Heart left ventricle (tissue), 16 donors: ENCODE measurements around the gene PHKG2. TPM values are rescaled to one million over a fixed set of nuclear protein-coding genes. Genes with fewer than 3 reads are reported as not detected.

Experiments used
- ATAC-seq, 4 donors: fragments of 200-7000 bp; cut with Tn5 transposase; one replicate each; pipeline ENCODE4 v1.9.1; 2020 to 2022; ENCODE audit warnings: moderate library complexity in 4 of 4, mild to moderate bottlenecking in 3 of 4, moderate number of reproducible peaks in 1 of 4
- DNase-seq, 5 donors: peaks; one replicate each; pipeline ENCODE4 v3.0.0-alpha.2; 2020
- H3K27ac ChIP-seq, 12 donors: fragments of 200-600 bp; sonication (generic) in 4 of 12; one replicate each; pipeline versions ENCODE4 v1.5.0 to v1.8.0; 2016 to 2022; ENCODE audit warnings: mild to moderate bottlenecking in 2 of 12
- H3K27me3 ChIP-seq, 9 donors: fragments of 200-600 bp; sonication (generic) in 2 of 9; one replicate each; pipeline versions ENCODE4 v1.5.1 to v1.8.0; 2016 to 2022; ENCODE audit warnings: mild to moderate bottlenecking in 3 of 9
- H3K36me3 ChIP-seq, 9 donors: fragments of 200-600 bp; sonication (generic) in 2 of 9; one replicate each; pipeline versions ENCODE4 v1.5.0 to v1.8.0; 2018 to 2022; ENCODE audit warnings: mild to moderate bottlenecking in 2 of 9
- H3K4me1 ChIP-seq, 12 donors: fragments of 200-600 bp; sonication (generic) in 4 of 12; one replicate each; pipeline versions ENCODE4 v1.5.0 to v1.8.0; 2016 to 2022; ENCODE audit warnings: mild to moderate bottlenecking in 3 of 12
- H3K4me3 ChIP-seq, 12 donors: fragments of 200-600 bp; sonication (generic) in 4 of 12; one replicate each; pipeline versions ENCODE4 v1.5.0 to v1.8.0; 2017 to 2022; ENCODE audit warnings: mild to moderate bottlenecking in 9 of 12, moderate library complexity in 4 of 12
- H3K9me3 ChIP-seq, 12 donors: fragments of 200-600 bp; sonication (generic) in 4 of 12; one replicate each; pipeline versions ENCODE4 v1.5.0 to v1.8.0; 2016 to 2022; ENCODE audit warnings: mild to moderate bottlenecking in 1 of 12
- CTCF ChIP-seq, 12 donors: fragments of 200-600 bp; sonication (generic) in 4 of 12; IDR thresholded peaks; one replicate each; pipeline versions ENCODE4 v1.5.0 to v1.8.0; 2018 to 2022; ENCODE audit warnings: antibody characterized with exemption in 12 of 12, mild to moderate bottlenecking in 5 of 12
- POLR2A ChIP-seq, 2 donors: fragments of 450-650 bp; IDR thresholded peaks; one replicate each; pipeline ENCODE4 v1.6.1; 2017; ENCODE audit warnings: antibody characterized with exemption in 2 of 2, mild to moderate bottlenecking in 2 of 2, moderate library complexity in 2 of 2
- WGBS, 4 donors: extraction: QIAGEN DNeasy Blood & Tissue Kit in 2 of 4; methylation state at CpG; one replicate each; pipeline versions ENCODE4 v1.1.5 to v1.1.7; 2013 to 2018; 5-methylcytosine and 5-hydroxymethylcytosine counted together
- intact Hi-C, 10 donors: fragments of 100-400 bp; cut with DNase I; formaldehyde crosslinking; loops; one replicate each; pipeline versions ENCODE4 v1.11.1 to v1.14.2; 2022
- polyA plus RNA-seq, 2 donors: library from polyadenylated mRNA; stranded (reverse); fragments of 200-250 nt; gene quantifications; one replicate each; pipeline ENCODE4 v1.2.3, GENCODE V29; 2013
- total RNA-seq, 9 donors: library from RNA; depleted of rRNA in 2 of 9; stranded (reverse); fragments of >200 nt in 2 of 9; fragmentation: NEBNext Ultra II Directional in 3 of 9; extraction: Animal tissue kit (Norgen Biotek cat#: 25700) in 3 of 9; gene quantifications; one replicate each; pipeline versions ENCODE4 v1.1.0 to v1.2.4, GENCODE V29; 2016 to 2023
- donor health status: ischemic (EF 13 %, LVEDD 7.1; RV severe dilation, severe dysfunction).
- donor health status: healthy with polysubstance abuse.
- donor health status: DM: no; HTN: yes; CAD: no.
- donor health status: DM: no; HTN: no; CAD: no.
- donor health status: ischemic (EF 25% LVEDD 6.9; RV normal size, moderate dysfunction).
- donor health status: ischemic (EF 25% LVEDD 5.7; RV mildly dilated, moderate dysfunction).
- donor health status: healthy.
- donor health status: DM: yes; HTN: yes; CAD: no.
- donor health status: ischemic (EF 35%, LVEDD 5.7; RV mildly dilated, moderate dysfunction).
- donor health status: nonischemic (EF 11% LVEDD 7.7; RV severe dilation, severe dysfunction).
- donor health status: DM: yes; HTN: yes; CAD: no.
- donor health status: PGD.
- donor health status: ischemic (EF 29% LVEDD 5.4; RV normal size, mild dysfunction).
- donor health status: nonischemic (EF 23%, LVEDD 6.1; RV moderate dilation, normal function).

The PHKG2 gene
- total and polyA plus RNA-seq, 11 donors: 13.5 to 37.7 (median 18.3) TPM

- Histone ChIP-seq H3K36me3 (peaks cover 0 to 59% (median 53%) of the 10 kb centered on the region in 9 donors), H3K27me3 (no peaks in the 10 kb centered on the region), H3K27ac (peak overlapping the region in 10 of 12 donors; percentile 86 to 97 (median 90)), H3K9me3 (no peaks in the 10 kb centered on the region), H3K4me3 (peak overlapping the region; percentile 70 to 99 (median 92)), H3K4me1 (peaks cover 0 to 57% (median 36%) of the 10 kb centered on the region in 12 donors)
- no peak for TF ChIP-seq CTCF (IDR thresholded peaks at IDR 0.05)
- no peak for TF ChIP-seq POLR2A (IDR thresholded peaks at IDR 0.05)
- no peak for DNase-seq
- intact Hi-C loops: loop anchor here in 3 of 10 donors (2.0 to 5.0 kb wide), 4 partner anchors 14 to 66 kb away; partner anchors contain the start of genes PHKG2 (in 1 of the 3) and SRCAP (in 1 of the 3)
- WGBS, 4 donors: 55 to 67% (median 65%) methylated on average over 15 of the region's 15 CpGs
- ATAC-seq: no peak
Measured at GRCh38 chr16:30762991-30763725, 14.9 kb downstream of the PHKG2 start.

GRCh38 chr16:30764086-30764485, 15.9 kb downstream of the PHKG2 start:
- Histone ChIP-seq H3K4me1 (peaks cover 0 to 55% (median 36%) of the 10 kb centered on the region in 12 donors), H3K27me3 (no peaks in the 10 kb centered on the region), H3K4me3 (no peak overlapping the region), H3K9me3 (no peaks in the 10 kb centered on the region), H3K27ac (no peak overlapping the region), H3K36me3 (peaks cover 0 to 65% (median 60%) of the 10 kb centered on the region in 9 donors)
- DNase-seq: no peak
- no peak for ATAC-seq
- 92 to 96% (median 93%) methylated on average over 5 to 11 of the region's 11 CpGs for WGBS, 4 donors
- TF ChIP-seq CTCF (IDR thresholded peaks at IDR 0.05) (no peak), POLR2A (IDR thresholded peaks at IDR 0.05) (no peak)
- intact Hi-C loops: loop anchor here in 2 of 10 donors (5.0 kb wide), 2 partner anchors 33 to 67 kb away; partner anchors contain the start of gene SRCAP (in 1 of the 2)

- no peak for TF ChIP-seq CTCF (IDR thresholded peaks at IDR 0.05)
- TF ChIP-seq POLR2A (IDR thresholded peaks at IDR 0.05): no peak
- Histone ChIP-seq H3K36me3 (peaks cover 3 to 73% (median 68%) of the 10 kb centered on the region in 9 donors), H3K4me1 (peaks cover 0 to 55% (median 36%) of the 10 kb centered on the region in 12 donors), H3K27me3 (no peaks in the 10 kb centered on the region), H3K9me3 (no peaks in the 10 kb centered on the region), H3K4me3 (no peak overlapping the region), H3K27ac (no peak overlapping the region)
- intact Hi-C loops: loop anchor here in 2 of 10 donors (5.0 kb wide), 2 partner anchors 32 to 68 kb away; partner anchors contain the start of gene SRCAP (in 1 of the 2)
- ATAC-seq (no peak), DNase-seq (peak in 1 of 5 donors; percentile 4)
- WGBS, 4 donors: 91 to 97% (median 93%) methylated on average over 11 to 12 of the region's 12 CpGs
Measured at GRCh38 chr16:30764816-30765465, 16.7 kb downstream of the PHKG2 start.
